Hepatocyte (in vitro differentiated cells): ENCODE data around the gene FRRS1L. TPM values are rescaled to one million over a fixed set of nuclear protein-coding genes. Genes with fewer than 3 reads are reported as not detected.

Source experiments
- DNase-seq: peaks from one replicate; pipeline ENCODE4 v3.0.0-alpha.2; 2016; ENCODE audit warnings: low spot score
- H2AFZ ChIP-seq: fragments of 200-600 bp; sonication (generic); 2 replicates; pipeline ENCODE4 v1.6.0; 2016; ENCODE audit warnings: antibody characterized with exemption, mild to moderate bottlenecking
- H3K27ac ChIP-seq: fragments of 200-600 bp; sonication (generic); 2 replicates; pipeline ENCODE4 v1.5.1; 2016; ENCODE audit warnings: mild to moderate bottlenecking
- H3K27me3 ChIP-seq: fragments of 200-600 bp; sonication (generic); 2 replicates; pipeline ENCODE4 v1.6.1; 2016
- H3K36me3 ChIP-seq: fragments of 200-600 bp; sonication (generic); replicated peaks from 2 replicates; pipeline ENCODE4 v1.5.1; 2016; ENCODE audit warnings: low read depth; ENCODE audit not compliant: insufficient read depth
- H3K4me1 ChIP-seq: fragments of 200-600 bp; sonication (generic); 2 replicates; pipeline ENCODE4 v1.5.1; 2016; ENCODE audit warnings: mild to moderate bottlenecking, moderate library complexity; ENCODE audit not compliant: insufficient read depth
- H3K4me2 ChIP-seq: fragments of 200-600 bp; sonication (generic); 2 replicates; pipeline ENCODE4 v1.6.0; 2016
- H3K4me3 ChIP-seq: fragments of 200-600 bp; sonication (generic); 2 replicates; pipeline ENCODE4 v1.5.1; 2016; ENCODE audit warnings: mild to moderate bottlenecking
- H3K79me2 ChIP-seq: fragments of 200-600 bp; sonication (generic); 2 replicates; pipeline ENCODE4 v1.6.0; 2017; ENCODE audit warnings: mild to moderate bottlenecking
- H3K9me2 ChIP-seq: fragments of 200-600 bp; sonication (generic); replicated peaks from 2 replicates; pipeline ENCODE4 v1.6.0; 2017; ENCODE audit warnings: mild to moderate bottlenecking; ENCODE audit not compliant: insufficient read depth
- H3K9me3 ChIP-seq: fragments of 200-600 bp; sonication (generic); 2 replicates; pipeline ENCODE4 v1.5.1; 2016; ENCODE audit warnings: low read depth, mild to moderate bottlenecking
- H4K20me1 ChIP-seq: fragments of 200-600 bp; sonication (generic); 2 replicates; pipeline ENCODE4 v1.6.0; 2016; ENCODE audit warnings: mild to moderate bottlenecking; ENCODE audit not compliant: insufficient read depth, poor library complexity, severe bottlenecking
- CTCF ChIP-seq: fragments of 200-600 bp; sonication (generic); IDR thresholded peaks from 2 replicates; pipeline ENCODE4 v1.5.1; 2016; ENCODE audit warnings: antibody characterized with exemption, mild to moderate bottlenecking; ENCODE audit not compliant: poor library complexity
- EZH2 ChIP-seq: fragments of 200-600 bp; sonication (generic); IDR thresholded peaks from 2 replicates; pipeline ENCODE4 v1.6.1; 2016; ENCODE audit warnings: antibody characterized with exemption, mild to moderate bottlenecking, borderline replicate concordance
- EZH2phosphoT487 ChIP-seq: fragments of 200-600 bp; sonication (generic); IDR thresholded peaks from one replicate; pipeline ENCODE4 v1.6.1; 2018; ENCODE audit warnings: antibody characterized with exemption, mild to moderate bottlenecking, low read depth, moderate library complexity; ENCODE audit not compliant: unreplicated experiment, severe bottlenecking
- WGBS: methylation state at CpG from one replicate; pipeline ENCODE4 v1.1.6; 2016; ENCODE audit warnings: low lambda C conversion rate; ENCODE audit errors: missing lambda C conversion rate; 5-methylcytosine and 5-hydroxymethylcytosine counted together
- polyA plus RNA-seq: library from polyadenylated mRNA; unstranded; fragments of >200 nt; fragmentation: Nextera tagmentation; extraction: Ambion mirVana; gene quantifications from 2 replicates; pipeline ENCODE4 v1.2.1, GENCODE V29; 2016
- total RNA-seq: library from RNA; depleted of rRNA; stranded (reverse); fragments of >200 nt; gene quantifications from 2 replicates; pipeline ENCODE4 v1.2.3, GENCODE V29; 2014

The FRRS1L gene
- total and polyA plus RNA-seq, 2 experiments from 2014 or later, result 2.6 to 4.4 TPM

- Histone ChIP-seq H3K79me2 (no peaks in the 10 kb centered on the region), H3K4me3 (no peak overlapping the region), H3K27me3 (peaks cover 4% of the 10 kb centered on the region), H3K9me3 (no peaks in the 10 kb centered on the region), H3K4me2 (no peak overlapping the region), H3K9me2 (no peaks in the 10 kb centered on the region), H2AFZ (no peak overlapping the region), H3K4me1 (no peaks in the 10 kb centered on the region), H3K36me3 (no peaks in the 10 kb centered on the region), H4K20me1 (no peaks in the 10 kb centered on the region), H3K27ac (no peak overlapping the region)
- DNase-seq, result no peak
- TF ChIP-seq EZH2 (no peak), EZH2phosphoT487 (no peak), CTCF (no peak)
- WGBS, result 82% methylated on average over 9 of the region's 9 CpGs
Measured at GRCh38 chr9:109186857-109187520, 19.9 kb upstream of the FRRS1L start.

GRCh38 chr9:109182940-109183798 is 16.1 kb upstream of the FRRS1L start:
- Histone ChIP-seq H3K36me3 (no peaks in the 10 kb centered on the region), H3K79me2 (no peaks in the 10 kb centered on the region), H3K4me3 (no peak overlapping the region), H3K4me2 (no peak overlapping the region), H2AFZ (no peak overlapping the region), H3K27ac (no peak overlapping the region), H3K9me3 (no peaks in the 10 kb centered on the region), H4K20me1 (no peaks in the 10 kb centered on the region), H3K27me3 (peaks cover 4% of the 10 kb centered on the region), H3K9me2 (no peaks in the 10 kb centered on the region), H3K4me1 (no peaks in the 10 kb centered on the region)
- TF ChIP-seq EZH2phosphoT487, result no peak
- TF ChIP-seq CTCF, result peak; percentile 21
- DNase-seq, result peak; percentile 48
- 64% methylated on average over 13 of the region's 13 CpGs for WGBS

- H4K20me1 ChIP-seq, result no peaks in the 10 kb centered on the region
- 73% methylated on average over 9 of the region's 9 CpGs for WGBS
- H3K9me2 ChIP-seq, result no peaks in the 10 kb centered on the region
- TF ChIP-seq EZH2phosphoT487 (no peak), EZH2 (no peak)
- H3K27ac ChIP-seq, result no peak overlapping the region
- no peak overlapping the region for H3K4me2 ChIP-seq
- no peaks in the 10 kb centered on the region for H3K79me2 ChIP-seq
- no peak overlapping the region for H2AFZ ChIP-seq
- DNase-seq, result no peak
- peaks cover 4% of the 10 kb centered on the region for H3K27me3 ChIP-seq
- no peaks in the 10 kb centered on the region for H3K36me3 ChIP-seq
- no peaks in the 10 kb centered on the region for H3K4me1 ChIP-seq
- no peak overlapping the region for H3K4me3 ChIP-seq
- no peaks in the 10 kb centered on the region for H3K9me3 ChIP-seq
Measured at GRCh38 chr9:109182550-109182939, 15.5 kb upstream of the FRRS1L start.

GRCh38 chr9:109181284-109181683 is 14.2 kb upstream of the FRRS1L start:
- Histone ChIP-seq H3K9me3 (no peaks in the 10 kb centered on the region), H3K79me2 (no peaks in the 10 kb centered on the region), H3K27me3 (peaks cover 4% of the 10 kb centered on the region), H3K4me1 (no peaks in the 10 kb centered on the region), H2AFZ (no peak overlapping the region), H3K4me3 (no peak overlapping the region), H3K9me2 (no peaks in the 10 kb centered on the region), H4K20me1 (no peaks in the 10 kb centered on the region), H3K27ac (no peak overlapping the region), H3K4me2 (no peak overlapping the region), H3K36me3 (no peaks in the 10 kb centered on the region)
- TF ChIP-seq EZH2 (no peak), CTCF (no peak), EZH2phosphoT487 (no peak)
- DNase-seq, result no peak
- WGBS, result 88% methylated on average over 1 of the region's 1 CpG
